GM21360 (cell line): ENCODE measurements around the gene ARSA.
A peak's percentile ranks its signal among the peaks of the same experiment; 100 is the strongest.
"Not testable (repeated sequence)": the region's sequence is repeated elsewhere in the genome, so short reads cannot be mapped to it uniquely, and the experiment has no call there.

Experiments
- ATAC-seq: cut with Tn5 transposase; IDR thresholded peaks from one replicate; pipeline ENCODE4 v1.9.1; 2021; ENCODE audit warnings: mild to moderate bottlenecking, moderate library complexity; ENCODE audit not compliant: unreplicated experiment

The ARSA gene

DNA sequence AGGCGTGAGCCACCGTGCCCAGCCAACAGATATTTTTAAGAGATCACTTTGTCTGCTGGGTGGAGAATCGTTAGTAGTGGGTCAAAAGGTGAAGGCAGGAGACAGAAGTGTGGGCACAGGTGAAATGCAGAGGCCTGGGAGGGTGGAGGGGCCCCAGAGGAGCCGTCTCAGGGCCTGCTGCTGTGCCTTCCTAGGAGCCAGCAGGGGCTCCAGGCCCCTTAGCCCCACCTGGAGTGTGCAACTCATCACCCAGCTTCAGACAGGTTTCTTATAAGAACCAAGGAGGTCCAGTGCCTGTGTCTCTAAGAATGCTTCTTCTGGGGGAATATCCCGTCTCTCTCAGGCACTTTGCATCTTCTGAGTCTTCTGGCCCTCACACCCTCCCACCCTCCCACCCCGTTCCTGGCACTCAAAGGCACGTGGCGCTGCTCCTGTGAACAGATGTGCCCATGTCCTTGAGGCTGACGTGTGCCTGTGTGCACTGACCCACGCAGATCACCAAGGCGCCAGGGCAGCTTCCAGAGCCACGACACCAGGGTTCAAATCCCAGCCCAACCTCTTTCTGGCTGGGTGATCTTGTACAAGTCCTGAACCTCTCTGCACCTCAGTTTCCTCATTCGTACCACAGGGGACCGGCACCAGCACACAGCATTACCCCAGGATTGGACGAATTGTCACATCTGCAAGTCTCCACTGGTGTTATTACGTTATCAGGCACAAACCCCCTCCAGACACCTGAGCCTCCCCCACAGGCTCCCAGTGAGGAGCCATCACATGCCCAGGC, 3.4 kb downstream of the ARSA start:
- no peak for ATAC-seq

DNA sequence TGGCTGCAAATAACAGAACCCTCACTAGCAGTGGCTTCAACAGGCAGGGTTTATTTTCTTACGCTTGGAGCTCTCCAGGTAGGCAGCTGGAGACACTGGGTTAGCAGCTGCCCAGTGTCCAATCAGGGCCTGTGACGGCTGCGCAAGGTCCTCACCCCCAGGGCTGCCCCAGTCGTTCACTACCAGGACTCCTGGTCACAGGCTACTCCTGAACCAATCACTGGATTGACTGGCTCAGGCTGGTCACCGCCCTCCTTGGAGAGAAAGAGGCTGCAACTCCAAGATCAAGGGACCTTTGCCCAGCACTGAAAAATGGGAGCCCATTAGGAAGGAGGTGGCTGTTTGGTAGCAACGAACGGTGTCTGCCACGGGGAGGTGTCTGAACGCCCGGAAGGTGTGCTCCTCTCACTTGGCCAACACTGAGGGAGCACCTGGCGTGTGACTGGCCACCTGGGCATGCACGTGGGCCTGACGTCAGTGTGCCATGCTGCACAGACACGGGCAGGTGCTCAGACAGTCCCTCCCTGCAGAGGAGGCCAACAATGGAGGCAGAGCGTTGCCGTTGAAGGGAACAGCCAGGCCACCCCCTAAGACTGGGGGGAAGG, 5.1 kb downstream of the ARSA start:
- ATAC-seq, result no peak

DNA sequence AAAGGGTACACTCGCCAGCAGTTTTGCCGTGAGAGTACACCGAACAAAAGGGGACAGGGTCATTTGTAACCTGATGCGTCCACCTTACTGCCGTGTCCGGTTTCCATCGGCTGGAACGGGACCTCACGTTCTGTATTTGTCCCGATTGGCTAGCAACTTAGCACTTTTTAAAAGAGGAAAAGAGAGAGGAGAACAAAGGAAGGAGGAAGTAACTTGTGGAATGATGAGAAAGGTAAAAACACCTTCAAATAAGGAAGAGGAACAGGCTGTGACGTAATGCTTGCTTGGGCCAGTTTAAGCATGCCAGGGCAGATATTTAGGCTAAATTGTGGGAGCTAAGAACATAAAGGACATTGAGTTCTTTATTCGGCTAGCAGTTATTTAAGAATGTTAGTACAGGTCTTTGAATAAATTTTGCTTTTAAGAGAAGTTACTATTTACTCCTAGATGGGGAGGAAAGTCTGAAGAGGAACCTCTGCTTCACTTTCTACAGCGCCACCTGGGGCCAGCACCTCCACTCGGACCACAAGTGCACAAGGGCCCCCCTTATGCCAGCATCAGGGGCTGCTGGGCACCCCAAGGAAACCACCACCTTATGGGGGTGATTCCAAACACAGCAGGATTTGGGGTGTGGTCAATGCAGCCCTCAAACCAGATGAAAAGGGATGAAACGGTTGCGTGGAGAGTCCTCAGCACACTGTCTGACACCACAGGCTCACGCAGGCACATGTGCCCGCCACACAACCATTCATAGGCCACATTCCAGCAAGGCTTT, 5.8 kb downstream of the ARSA start:
- no peak for ATAC-seq

- peak; percentile 32 for ATAC-seq
These were observed 6.5 kb downstream of the ARSA start for GRCh38 chr22:50621356-50621880.

DNA sequence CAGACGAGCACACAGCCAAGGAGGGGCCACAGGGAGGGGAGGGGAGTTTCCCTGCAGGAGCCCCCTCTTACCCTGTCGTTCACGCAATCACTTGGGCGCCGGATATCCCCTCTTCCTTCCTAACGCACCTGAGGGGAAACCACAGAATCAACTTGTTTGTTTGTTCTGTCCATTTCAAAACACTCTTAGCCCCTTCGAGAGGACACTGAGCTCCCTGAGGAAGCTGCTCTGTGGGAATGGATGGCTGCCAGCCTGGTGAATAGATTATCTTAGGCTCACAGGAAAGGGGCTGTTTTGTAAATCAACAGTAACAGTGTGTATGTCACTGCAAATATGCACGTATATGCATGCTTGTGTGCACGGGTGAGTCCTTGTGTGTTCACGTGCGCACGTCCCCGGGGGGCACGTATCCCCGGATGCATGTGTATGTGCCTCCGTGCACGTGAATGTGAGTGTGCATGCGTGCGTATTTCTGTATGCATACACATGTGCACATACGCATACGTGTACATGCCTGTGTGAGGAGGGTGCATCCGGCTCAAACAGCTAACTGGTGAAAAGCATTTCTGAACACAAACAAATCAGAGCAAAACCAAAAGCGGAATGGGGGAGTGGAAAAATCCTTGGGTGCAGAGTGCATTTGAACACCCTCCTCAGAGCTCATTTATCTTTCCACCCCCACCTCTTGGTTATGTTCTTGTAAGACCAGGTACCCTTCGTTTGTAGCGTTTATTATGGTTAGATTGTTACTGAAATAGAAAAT, 7.2 kb downstream of the ARSA start:
- peak; percentile 71 for ATAC-seq

DNA sequence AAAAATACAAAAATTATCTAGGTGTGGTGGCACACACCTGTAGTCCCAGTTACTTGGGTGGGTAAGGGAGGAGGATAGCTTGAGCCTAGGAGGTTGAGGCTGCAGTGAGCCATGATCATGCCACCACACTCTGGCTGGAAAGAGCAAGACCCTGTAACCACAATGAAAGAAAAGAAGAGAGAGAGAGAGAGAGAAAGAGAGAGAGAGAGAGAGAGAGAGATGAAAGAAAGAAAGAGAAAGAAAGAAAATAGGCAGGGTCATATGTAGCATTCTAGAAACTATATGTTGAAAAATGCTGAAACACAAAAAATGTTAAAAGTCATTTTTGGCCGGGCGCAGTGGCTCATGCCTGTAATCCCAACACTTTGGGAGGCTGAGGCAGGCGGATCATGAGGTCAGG, 13.7 kb downstream of the ARSA start:
- ATAC-seq, result not testable (repeated sequence)

DNA sequence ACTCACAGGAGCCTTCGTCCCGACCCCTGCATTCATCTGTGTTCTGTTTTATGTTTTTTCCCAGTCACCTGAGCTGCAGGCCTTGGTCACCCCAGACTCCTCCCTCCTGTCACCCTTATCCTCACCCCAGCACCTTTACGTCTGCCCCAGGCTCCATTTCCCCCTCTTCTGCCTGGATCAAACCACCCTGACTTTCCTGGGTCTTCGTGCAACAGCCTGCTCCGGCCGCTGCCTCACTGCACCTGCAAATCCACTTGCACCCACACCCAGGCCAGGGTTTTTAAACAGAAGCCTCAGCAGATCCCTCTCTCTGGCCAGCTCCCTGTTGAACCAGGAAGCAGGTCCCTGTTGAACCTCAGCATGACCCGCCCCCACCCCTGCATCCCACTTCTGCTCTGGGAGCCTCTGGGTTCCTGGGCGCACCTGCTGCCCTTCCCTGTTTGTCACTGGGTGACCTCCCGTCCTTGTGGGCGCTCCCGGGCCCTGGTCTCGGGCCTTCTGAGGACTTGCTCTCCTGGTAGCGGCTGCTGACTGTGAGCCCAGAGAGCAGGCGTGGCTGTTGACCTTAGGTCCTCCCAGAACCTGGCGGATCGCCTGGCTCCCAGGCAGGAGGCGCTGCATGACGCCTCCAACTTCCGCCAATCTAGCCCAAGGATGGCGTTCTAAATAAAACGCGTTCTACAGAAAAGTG, 14.5 kb downstream of the ARSA start:
- ATAC-seq, result no peak

DNA sequence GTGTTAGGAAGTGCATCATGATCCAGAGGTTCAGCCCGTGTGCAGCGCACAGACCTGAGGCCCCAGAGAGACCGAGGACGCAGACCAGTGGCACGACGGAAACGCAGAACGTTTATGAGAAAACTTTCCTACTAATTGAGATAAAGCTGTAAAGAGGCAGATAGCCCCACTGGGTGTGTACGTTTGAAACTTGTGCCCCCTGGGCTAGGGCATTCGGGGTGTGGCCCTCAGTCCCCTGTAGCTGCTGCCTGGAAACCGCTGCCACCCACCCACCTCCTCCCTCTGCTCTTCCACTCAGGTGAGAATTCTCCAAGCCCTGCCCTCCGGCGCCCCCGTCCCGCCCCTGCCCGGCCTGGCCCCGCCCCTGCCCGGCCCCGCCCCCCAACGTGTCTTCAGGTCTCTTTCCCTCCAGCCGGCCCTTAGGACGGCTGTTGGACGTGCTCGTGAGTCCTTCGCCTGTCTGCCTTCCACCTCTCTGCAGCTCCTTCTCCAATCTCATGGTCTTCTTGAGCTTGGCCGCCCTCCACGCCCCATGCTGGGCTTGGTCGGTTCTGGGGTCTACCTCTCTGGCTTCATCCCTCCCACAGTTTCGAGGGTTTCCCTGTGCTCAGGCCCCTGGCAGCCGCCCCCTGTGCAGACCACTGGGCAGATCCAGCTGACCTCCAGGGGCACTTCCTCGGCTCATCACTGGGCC, 15.3 kb downstream of the ARSA start:
- ATAC-seq, result no peak

DNA sequence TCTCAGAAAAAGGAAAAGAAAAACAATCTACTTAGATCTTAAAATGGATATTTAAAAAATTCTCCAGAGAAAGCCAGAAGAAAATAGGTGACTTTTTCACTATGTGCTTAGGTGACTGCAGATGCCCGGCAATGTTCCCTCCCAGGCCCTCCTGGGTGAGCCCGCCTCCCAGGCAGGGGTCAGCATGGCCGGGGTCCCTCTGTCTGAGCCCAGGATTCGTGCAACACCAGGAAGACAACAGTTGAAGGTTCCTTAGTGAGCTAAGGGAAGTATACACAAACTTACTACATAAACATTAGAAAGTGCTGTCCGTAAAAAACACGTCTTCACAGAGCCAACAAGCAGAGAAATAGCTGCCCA, 15.8 kb downstream of the ARSA start:
- ATAC-seq, result no peak

- no peak for ATAC-seq
These were observed 16.5 kb downstream of the ARSA start for GRCh38 chr22:50611341-50612060.

DNA sequence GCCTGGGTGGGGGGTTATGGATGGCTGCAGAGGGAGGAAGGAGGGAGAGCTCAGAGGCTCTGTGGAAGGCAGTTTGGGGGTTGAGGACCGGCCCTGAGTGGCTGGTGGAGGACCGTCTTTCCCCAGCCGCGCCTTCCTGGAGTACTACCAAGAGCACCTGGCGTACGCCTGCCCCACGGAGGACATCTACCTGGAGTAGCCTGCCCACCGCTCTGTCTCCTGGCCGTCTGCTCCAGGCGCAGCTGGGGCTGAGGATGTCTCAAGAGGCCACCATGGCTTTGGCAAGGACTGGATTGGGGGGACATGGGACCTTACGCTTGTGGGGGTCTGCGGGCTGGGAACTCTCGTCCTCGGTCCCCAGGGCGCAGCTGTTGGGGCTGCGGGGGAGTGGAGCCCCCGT, 17.4 kb downstream of the ARSA start:
- ATAC-seq, result no peak

DNA sequence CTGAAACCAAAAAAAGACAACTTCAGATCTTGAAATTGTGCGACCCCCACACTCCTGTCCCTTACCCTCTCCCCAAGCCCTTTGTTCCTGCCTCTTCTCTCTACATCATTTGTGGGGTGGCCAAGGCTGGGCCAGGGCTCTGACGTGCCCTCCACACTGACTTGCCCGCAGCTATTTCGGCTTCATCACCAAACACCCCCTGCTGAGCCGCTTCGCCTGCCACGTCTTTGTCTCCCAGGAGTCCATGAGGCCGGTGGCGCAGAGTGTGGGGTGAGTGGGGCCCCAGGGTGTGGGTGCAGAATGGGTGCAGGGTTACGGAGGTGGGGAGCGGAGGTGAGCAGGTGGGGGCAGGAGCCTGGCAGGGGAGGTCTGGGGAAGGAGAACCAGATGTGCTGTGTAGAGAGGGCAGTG, 17.9 kb downstream of the ARSA start:
- ATAC-seq, result no peak

- no peak for ATAC-seq
These were observed 18.4 kb downstream of the ARSA start for GRCh38 chr22:50609599-50609998.

- ATAC-seq, result no peak
These were observed 19.0 kb downstream of the ARSA start for GRCh38 chr22:50608996-50609395.

DNA sequence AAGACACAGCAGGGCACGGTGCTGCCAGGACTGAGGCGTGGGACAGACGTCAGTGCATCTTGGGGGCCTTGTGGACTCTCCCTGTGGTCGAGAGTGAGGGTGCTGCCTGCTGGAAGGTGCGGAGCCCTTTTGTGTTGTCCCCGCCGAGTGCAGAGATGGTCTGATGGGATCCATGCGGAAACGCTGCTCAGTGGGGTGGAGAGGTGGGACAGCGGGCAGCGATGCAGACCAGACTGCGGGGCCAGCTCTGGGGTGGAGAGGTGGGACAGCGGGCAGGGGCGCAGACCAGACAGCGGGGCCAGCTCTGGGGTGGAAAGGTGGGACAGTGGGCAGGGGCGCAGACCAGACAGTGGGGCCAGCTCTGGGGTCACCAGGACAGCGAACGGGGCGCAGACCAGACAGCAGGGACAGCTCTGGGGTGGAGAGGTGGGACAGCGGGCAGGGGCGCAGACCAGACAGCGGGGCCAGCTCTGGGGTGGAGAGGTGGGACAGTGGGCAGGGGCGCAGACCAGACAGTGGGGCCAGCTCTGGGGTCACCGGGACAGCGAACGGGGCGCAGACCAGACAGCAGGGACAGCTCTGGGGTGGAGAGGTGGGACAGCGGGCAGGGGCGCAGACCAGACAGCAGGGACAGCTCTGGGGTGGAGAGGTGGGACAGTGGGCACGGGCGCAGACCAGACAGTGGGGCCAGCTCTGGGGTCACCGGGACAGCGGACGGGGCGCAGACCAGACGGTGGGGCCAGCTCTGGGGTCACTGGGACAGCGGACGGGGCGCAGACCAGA, 19.7 kb downstream of the ARSA start:
- not testable (repeated sequence) for ATAC-seq

- ATAC-seq, result no peak
These were observed 20.3 kb downstream of the ARSA start for GRCh38 chr22:50607659-50608020.

GRCh38 chr22:50606946-50607658, 20.9 kb downstream of the ARSA start:
- ATAC-seq, result no peak
